HL-60 (cell line): ENCODE data around the gene ATF1.
"Not testable (repeated sequence)": the region's sequence is repeated elsewhere in the genome, so short reads cannot be mapped to it uniquely, and the experiment has no call there.

Experiments used
- DNase-seq, 2 experiments: peaks; one replicate each; pipeline ENCODE4 v3.0.0-alpha.2; 2010 to 2020; ENCODE audit warnings: low read depth in 1 of 2, low spot score in 1 of 2
- H3K27ac ChIP-seq: fragments of 250-450 bp; sonication (Bioruptor Pico); replicated peaks from 2 replicates; pipeline ENCODE4 v1.5.1; 2020; ENCODE audit warnings: mild to moderate bottlenecking, moderate library complexity
- H3K27me3 ChIP-seq: fragments of 250-450 bp; sonication (Bioruptor Pico); 2 replicates; pipeline ENCODE4 v1.5.1; 2021; ENCODE audit warnings: mild to moderate bottlenecking, moderate library complexity; ENCODE audit not compliant: insufficient read depth, poor library complexity, severe bottlenecking
- H3K4me3 ChIP-seq: replicated peaks from 2 replicates; pipeline ENCODE4 v1.5.1; 2011; ENCODE audit warnings: mild to moderate bottlenecking, control low read depth, low read length; ENCODE audit not compliant: insufficient read depth
- GABPA ChIP-seq: IDR thresholded peaks from 2 replicates; pipeline ENCODE4 v1.6.1; 2012; ENCODE audit warnings: low read depth
- POLR2AphosphoS5 ChIP-seq: IDR thresholded peaks from 2 replicates; pipeline ENCODE4 v1.6.1; 2012; ENCODE audit warnings: low read depth
- SPI1 ChIP-seq: IDR thresholded peaks from 2 replicates; pipeline ENCODE4 v1.6.1; 2012; ENCODE audit warnings: low read depth, mild to moderate bottlenecking, borderline replicate concordance
- TF ChIP-seq, protein P1 (sequence below): IDR thresholded peaks from 2 replicates; pipeline ENCODE4 v1.6.1; 2012; ENCODE audit warnings: low read depth; ENCODE audit not compliant: insufficient replicate concordance
- TF ChIP-seq, protein P2 (sequence below): IDR thresholded peaks from one replicate; pipeline ENCODE4 v1.5.1; 2011; ENCODE audit warnings: low read length, control low read depth, inconsistent platforms; ENCODE audit not compliant: insufficient read depth

The ATF1 gene

GRCh38 chr12:50820177-50820576, 56.3 kb downstream of the ATF1 start:
- Histone ChIP-seq H3K4me3 (no peak overlapping the region), H3K27ac (no peak overlapping the region), H3K27me3 (no peaks in the 10 kb centered on the region)
- TF ChIP-seq SPI1 = no peak
- TF ChIP-seq GABPA = no peak
- TF ChIP-seq POLR2AphosphoS5 = no peak
- TF ChIP-seq, protein P1, sequence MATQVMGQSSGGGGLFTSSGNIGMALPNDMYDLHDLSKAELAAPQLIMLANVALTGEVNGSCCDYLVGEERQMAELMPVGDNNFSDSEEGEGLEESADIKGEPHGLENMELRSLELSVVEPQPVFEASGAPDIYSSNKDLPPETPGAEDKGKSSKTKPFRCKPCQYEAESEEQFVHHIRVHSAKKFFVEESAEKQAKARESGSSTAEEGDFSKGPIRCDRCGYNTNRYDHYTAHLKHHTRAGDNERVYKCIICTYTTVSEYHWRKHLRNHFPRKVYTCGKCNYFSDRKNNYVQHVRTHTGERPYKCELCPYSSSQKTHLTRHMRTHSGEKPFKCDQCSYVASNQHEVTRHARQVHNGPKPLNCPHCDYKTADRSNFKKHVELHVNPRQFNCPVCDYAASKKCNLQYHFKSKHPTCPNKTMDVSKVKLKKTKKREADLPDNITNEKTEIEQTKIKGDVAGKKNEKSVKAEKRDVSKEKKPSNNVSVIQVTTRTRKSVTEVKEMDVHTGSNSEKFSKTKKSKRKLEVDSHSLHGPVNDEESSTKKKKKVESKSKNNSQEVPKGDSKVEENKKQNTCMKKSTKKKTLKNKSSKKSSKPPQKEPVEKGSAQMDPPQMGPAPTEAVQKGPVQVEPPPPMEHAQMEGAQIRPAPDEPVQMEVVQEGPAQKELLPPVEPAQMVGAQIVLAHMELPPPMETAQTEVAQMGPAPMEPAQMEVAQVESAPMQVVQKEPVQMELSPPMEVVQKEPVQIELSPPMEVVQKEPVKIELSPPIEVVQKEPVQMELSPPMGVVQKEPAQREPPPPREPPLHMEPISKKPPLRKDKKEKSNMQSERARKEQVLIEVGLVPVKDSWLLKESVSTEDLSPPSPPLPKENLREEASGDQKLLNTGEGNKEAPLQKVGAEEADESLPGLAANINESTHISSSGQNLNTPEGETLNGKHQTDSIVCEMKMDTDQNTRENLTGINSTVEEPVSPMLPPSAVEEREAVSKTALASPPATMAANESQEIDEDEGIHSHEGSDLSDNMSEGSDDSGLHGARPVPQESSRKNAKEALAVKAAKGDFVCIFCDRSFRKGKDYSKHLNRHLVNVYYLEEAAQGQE = no peak
- TF ChIP-seq, protein P2, sequence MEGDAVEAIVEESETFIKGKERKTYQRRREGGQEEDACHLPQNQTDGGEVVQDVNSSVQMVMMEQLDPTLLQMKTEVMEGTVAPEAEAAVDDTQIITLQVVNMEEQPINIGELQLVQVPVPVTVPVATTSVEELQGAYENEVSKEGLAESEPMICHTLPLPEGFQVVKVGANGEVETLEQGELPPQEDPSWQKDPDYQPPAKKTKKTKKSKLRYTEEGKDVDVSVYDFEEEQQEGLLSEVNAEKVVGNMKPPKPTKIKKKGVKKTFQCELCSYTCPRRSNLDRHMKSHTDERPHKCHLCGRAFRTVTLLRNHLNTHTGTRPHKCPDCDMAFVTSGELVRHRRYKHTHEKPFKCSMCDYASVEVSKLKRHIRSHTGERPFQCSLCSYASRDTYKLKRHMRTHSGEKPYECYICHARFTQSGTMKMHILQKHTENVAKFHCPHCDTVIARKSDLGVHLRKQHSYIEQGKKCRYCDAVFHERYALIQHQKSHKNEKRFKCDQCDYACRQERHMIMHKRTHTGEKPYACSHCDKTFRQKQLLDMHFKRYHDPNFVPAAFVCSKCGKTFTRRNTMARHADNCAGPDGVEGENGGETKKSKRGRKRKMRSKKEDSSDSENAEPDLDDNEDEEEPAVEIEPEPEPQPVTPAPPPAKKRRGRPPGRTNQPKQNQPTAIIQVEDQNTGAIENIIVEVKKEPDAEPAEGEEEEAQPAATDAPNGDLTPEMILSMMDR = no peak
- no peak for DNase-seq

- H3K27ac ChIP-seq = no peak overlapping the region
- no peak overlapping the region for H3K4me3 ChIP-seq
- no peaks in the 10 kb centered on the region for H3K27me3 ChIP-seq
- no peak for DNase-seq
- TF ChIP-seq, protein P2 = no peak
- TF ChIP-seq, protein P1 = no peak
- TF ChIP-seq SPI1 = no peak
- TF ChIP-seq GABPA = no peak
- TF ChIP-seq POLR2AphosphoS5 = no peak
These were observed 58.2 kb downstream of the ATF1 start for GRCh38 chr12:50822082-50822481.

GRCh38 chr12:50823724-50824123, 59.8 kb downstream of the ATF1 start:
- H3K27ac ChIP-seq, H3K4me3 ChIP-seq, DNase-seq, H3K27me3 ChIP-seq: not testable (repeated sequence)

- TF ChIP-seq POLR2AphosphoS5 (no peak), SPI1 (no peak), GABPA (no peak)
- TF ChIP-seq, protein P2 = no peak
- TF ChIP-seq, protein P1 = no peak
- H3K27me3 ChIP-seq = no peaks in the 10 kb centered on the region
- no peak overlapping the region for H3K27ac ChIP-seq
- H3K4me3 ChIP-seq = no peak overlapping the region
- no peak for DNase-seq
These were observed 61.0 kb downstream of the ATF1 start for GRCh38 chr12:50824914-50825313.
